Measurements from ENCODE around the gene TRPC1. TPM values are rescaled to one million over a fixed set of nuclear protein-coding genes. Genes with fewer than 3 reads are reported as not detected.
A peak's percentile ranks its signal among the peaks of the same experiment; 100 is the strongest.

TRPC1 gene
- total RNA-seq, 4 donors from 2014 or later, result 0.75 to 11.7 (median 4.6) TPM

- Histone ChIP-seq H3K36me3 (no peaks in the 10 kb centered on the region), H3K27me3 (peaks cover 7% of the 10 kb centered on the region), H3K9me3 (no peaks in the 10 kb centered on the region), H3K4me3 (no peak overlapping the region), H3K4me1 (no peaks in the 10 kb centered on the region), H3K27ac (no peak overlapping the region)
- peak; percentile 27 for DNase-seq
- intact Hi-C loops (cut with DNase I; ENCODE audit: low total_unique reads) (no loop called here), in situ Hi-C loops (cut with MboI; ENCODE audit: low pct_ligation_motif_present in 1 of 4, low pct_unique_long_range_greater_than_20kb in 1 of 4, low sequenced_read_pairs in 3 of 4) (no loop called here)
- 53 to 80% methylated on average over 1 to 6 of the region's 6 CpGs for whole genome bisulfite sequencing, 2 donors (ENCODE audit: low coverage in 1 of 2)
- TF ChIP-seq POLR2AphosphoS5 (IDR thresholded peaks at IDR 0.05), result no peak
- TF ChIP-seq, protein P1, sequence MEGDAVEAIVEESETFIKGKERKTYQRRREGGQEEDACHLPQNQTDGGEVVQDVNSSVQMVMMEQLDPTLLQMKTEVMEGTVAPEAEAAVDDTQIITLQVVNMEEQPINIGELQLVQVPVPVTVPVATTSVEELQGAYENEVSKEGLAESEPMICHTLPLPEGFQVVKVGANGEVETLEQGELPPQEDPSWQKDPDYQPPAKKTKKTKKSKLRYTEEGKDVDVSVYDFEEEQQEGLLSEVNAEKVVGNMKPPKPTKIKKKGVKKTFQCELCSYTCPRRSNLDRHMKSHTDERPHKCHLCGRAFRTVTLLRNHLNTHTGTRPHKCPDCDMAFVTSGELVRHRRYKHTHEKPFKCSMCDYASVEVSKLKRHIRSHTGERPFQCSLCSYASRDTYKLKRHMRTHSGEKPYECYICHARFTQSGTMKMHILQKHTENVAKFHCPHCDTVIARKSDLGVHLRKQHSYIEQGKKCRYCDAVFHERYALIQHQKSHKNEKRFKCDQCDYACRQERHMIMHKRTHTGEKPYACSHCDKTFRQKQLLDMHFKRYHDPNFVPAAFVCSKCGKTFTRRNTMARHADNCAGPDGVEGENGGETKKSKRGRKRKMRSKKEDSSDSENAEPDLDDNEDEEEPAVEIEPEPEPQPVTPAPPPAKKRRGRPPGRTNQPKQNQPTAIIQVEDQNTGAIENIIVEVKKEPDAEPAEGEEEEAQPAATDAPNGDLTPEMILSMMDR (IDR thresholded peaks at IDR 0.05), result peak in 4 of 5 experiments; percentile 17 to 33 (median 25)
Measured at GRCh38 chr3:142857056-142857455, 133.2 kb downstream of the TRPC1 start.

Small RNAs within 50 kb of the gene (small RNA-seq; reads per million reads assigned to genes)
- gene RNU7-47P, result 0 reads per million in 4 donors

Other genes starting within 250 kb of the TRPC1 start
- 10 to 100 TPM; 22.4 to 37.8 (median 25.3) TPM for gene ATR, start 145.3 kb upstream of the TRPC1 start, total RNA-seq
- gene PLS1, start 127.6 kb upstream of the TRPC1 start, total RNA-seq, result 100 to 1,000 TPM in 3 of 4 donors, 10 to 100 TPM in 1; 58.7 to 507 (median 340) TPM
- gene PCOLCE2, start 165.0 kb downstream of the TRPC1 start, total RNA-seq, result 1 to 10 TPM in 3 of 4 donors, not detected in 1; 5.2 to 9.1 (median 6.0) TPM
- gene PAQR9, start 239.6 kb downstream of the TRPC1 start, total RNA-seq, result not detected